GM06990 (cell line): ENCODE data around the gene CCT3.

Source experiments
- DNase-seq: peaks from one replicate; pipeline ENCODE4 v3.0.0-alpha.2; 2011; ENCODE audit not compliant: insufficient read length; ENCODE audit errors: extremely low read depth
- H3K27me3 ChIP-seq: replicated peaks from 2 replicates; pipeline ENCODE4 v1.6.0; 2011; ENCODE audit warnings: low read length; ENCODE audit not compliant: control insufficient read depth, insufficient read depth
- H3K36me3 ChIP-seq: 2 replicates; pipeline ENCODE4 v1.5.1; 2011; ENCODE audit warnings: low read length; ENCODE audit not compliant: control insufficient read depth, insufficient read depth
- H3K4me3 ChIP-seq: replicated peaks from 2 replicates; pipeline ENCODE4 v1.5.1; 2011; ENCODE audit warnings: low read depth, mild to moderate bottlenecking, control low read depth, low read length
- CTCF ChIP-seq: IDR thresholded peaks from 2 replicates; pipeline ENCODE4 v1.5.1; 2011; ENCODE audit warnings: low read length, control low read depth, mild to moderate bottlenecking, inconsistent platforms; ENCODE audit not compliant: insufficient read depth, poor library complexity, severe bottlenecking

CCT3 gene

GRCh38 chr1:156384658-156385057, 46.6 kb upstream of the CCT3 start:
- no peak overlapping the region for H3K4me3 ChIP-seq
- no peaks in the 10 kb centered on the region for H3K36me3 ChIP-seq
- H3K27me3 ChIP-seq: no peaks in the 10 kb centered on the region; the same call in 1 of the 2 replicates
- TF ChIP-seq CTCF: no peak
- no peak for DNase-seq

GRCh38 chr1:156384007-156384406, 45.9 kb upstream of the CCT3 start:
- no peaks in the 10 kb centered on the region for H3K27me3 ChIP-seq
- no peak for DNase-seq
- no peak overlapping the region for H3K4me3 ChIP-seq
- no peak for TF ChIP-seq CTCF
- no peaks in the 10 kb centered on the region for H3K36me3 ChIP-seq

DNA sequence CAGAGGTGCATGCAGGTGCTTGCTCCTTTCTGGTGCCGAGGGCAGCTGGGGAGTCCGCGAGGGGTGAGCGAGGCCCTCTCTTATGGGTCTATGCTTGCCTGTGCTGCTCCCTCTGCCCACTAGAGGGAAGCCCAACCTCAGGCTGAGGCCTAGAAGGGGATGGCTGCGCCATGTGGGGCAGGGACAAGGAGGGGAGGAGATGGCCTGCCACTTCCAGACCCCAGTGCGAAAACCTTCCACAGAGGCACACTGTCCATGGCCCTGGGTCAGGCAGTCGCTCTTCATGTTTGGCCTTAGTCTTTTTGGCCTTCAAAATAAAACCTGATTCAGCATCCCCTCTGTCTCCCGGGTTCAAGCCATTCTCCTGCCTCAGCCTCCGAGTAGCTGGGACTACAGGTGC, 44.9 kb upstream of the CCT3 start:
- no peaks in the 10 kb centered on the region for H3K27me3 ChIP-seq
- H3K4me3 ChIP-seq: no peak overlapping the region
- H3K36me3 ChIP-seq: no peaks in the 10 kb centered on the region
- TF ChIP-seq CTCF: peak; percentile 97
- peak; percentile 46 for DNase-seq

- no peak for TF ChIP-seq CTCF
- Histone ChIP-seq H3K27me3 (no peaks in the 10 kb centered on the region), H3K36me3 (no peaks in the 10 kb centered on the region), H3K4me3 (no peak overlapping the region)
- no peak for DNase-seq
Observed at GRCh38 chr1:156382561-156382960, 44.5 kb upstream of the CCT3 start.

DNA sequence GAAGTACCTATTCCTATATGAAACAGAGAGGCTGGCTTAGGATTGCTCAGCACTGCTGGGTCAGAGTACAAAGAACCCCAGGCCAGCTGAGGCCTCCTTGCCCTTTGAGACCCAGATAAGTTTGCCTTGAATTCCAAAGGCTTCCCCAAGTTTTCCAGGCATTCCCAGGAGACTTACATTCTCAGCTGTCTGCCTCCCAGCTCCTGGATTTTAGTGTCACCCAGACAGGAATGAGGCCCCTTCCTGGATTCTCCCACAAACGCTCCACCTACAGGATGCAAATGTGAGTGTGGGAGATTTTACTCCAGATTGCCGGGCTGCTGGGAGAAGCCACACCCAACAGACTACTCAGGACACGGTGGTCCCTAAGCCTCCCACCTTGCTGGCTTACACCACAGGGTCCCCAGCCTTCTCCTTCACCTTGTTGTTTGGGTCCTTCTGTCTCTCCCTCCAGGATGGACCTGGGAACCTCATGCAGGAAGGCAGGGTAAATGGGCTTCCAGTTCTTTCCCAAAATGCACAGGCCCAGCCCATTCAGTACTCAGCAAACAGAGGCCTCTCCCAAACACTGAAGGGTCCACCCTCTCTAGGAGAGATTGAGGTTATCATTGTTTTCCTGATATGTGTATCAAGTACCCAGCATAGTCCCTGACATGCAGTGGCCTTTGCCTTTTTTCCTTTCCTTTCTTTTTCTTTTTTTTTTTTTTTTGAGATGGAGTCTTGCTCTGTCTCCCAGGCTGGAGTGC, 41.5 kb upstream of the CCT3 start:
- no peaks in the 10 kb centered on the region for H3K36me3 ChIP-seq
- TF ChIP-seq CTCF: no peak
- no peaks in the 10 kb centered on the region for H3K27me3 ChIP-seq
- DNase-seq: no peak
- no peak overlapping the region for H3K4me3 ChIP-seq

- H3K4me3 ChIP-seq: no peak overlapping the region
Observed at GRCh38 chr1:156378557-156378956, 40.5 kb upstream of the CCT3 start.

More at GRCh38 chr1:156378557-156378956, 40.5 kb upstream of the CCT3 start:
- H3K27me3 ChIP-seq: no peaks in the 10 kb centered on the region
- H3K36me3 ChIP-seq: no peaks in the 10 kb centered on the region
- TF ChIP-seq CTCF: no peak
- no peak for DNase-seq
